Endothelial cell of hepatic sinusoid (primary cell): ENCODE results near the gene CCNL1.

Experiments used
- in situ Hi-C: cut with HindIII; loops from 2 replicates; pipeline ENCODE4 v1.10.0; 2017; ENCODE audit warnings: low sequenced_read_pairs

The CCNL1 gene

GRCh38 chr3:157148196-157148889 lies 11.6 kb downstream of the CCNL1 start:
- in situ Hi-C loops, result no loop called here

GRCh38 chr3:157147099-157147803 lies 12.7 kb downstream of the CCNL1 start:
- in situ Hi-C loops, result no loop called here

DNA sequence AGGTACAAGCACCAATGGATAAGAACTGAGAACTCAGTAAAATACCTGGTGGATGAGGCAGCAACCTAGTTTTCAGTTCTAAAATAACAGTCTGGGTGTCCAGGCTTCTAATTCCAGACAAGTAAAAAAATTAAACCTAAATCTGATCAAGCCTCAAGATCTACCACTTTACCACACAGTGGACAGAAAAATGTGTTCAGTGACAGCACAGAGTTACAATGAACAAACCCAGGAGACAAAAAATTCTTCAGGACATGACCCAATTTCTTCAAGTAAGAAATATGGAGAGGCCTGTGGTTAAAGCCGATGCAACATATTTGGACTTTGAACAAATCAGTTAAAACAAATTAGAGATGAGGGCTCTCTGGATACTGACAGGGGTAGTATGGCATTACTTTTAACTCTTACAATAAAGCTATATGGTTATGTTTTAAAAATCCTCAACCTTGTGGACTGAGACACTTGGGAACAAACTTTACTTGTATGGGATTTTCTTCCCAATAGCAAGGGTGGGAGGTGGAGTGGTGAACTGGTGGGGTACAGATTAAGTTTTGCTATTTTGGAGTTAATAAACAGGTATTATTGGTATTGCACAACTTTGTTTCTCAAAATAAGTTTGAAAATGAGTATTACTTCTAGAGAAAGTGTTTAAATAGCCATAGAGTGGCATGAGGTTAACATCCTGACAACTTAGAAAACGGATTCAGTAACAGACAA lies 14.2 kb downstream of the CCNL1 start:
- in situ Hi-C loops, result no loop called here

DNA sequence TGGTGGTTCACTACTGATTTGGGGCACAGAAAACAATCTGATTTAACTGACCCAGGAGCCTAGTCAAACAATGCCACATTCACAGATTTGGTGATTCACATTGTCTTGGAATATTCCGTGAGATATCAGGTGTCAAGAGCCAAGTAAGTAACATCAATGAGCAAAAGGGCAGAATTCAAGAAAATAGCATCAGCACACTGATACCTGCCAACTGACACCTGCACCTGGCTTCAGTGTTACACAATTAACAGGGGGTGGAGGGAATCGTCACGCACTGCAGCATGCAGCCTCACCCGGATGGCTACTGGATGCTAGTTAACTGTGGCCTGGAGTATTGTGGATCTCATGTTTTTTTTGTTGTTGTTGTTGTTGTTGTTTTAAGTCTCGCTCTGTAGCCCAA lies 17.6 kb downstream of the CCNL1 start:
- in situ Hi-C loops, result no loop called here

DNA sequence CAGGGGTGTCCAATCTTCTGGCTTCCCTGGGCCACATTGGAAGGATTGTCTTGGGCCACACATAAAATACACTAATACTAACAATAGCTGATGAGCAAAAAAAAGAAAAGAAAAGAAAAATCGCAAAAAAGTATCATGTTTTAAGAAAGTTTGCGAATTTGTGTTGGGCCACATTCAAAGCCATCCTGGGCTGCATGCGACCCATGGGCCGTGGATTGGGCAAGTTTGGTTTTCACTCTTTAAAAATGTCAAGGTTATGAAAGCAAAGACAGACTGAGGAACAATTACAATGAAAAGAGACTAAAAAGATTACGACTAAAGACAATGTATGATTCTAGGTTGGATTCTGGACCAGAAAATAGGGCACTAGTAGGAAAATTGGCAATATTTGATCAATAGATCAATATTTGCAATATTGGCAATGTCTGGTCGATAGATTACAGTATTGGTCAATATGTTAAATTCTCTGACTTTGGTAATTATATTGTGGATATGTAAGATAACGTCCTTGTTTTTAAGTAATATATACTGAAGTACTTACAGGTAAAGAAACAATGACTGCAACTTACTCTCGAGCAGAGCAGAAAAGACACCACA lies 19.9 kb downstream of the CCNL1 start:
- in situ Hi-C loops, result no loop called here

GRCh38 chr3:157136647-157137387 lies 23.1 kb downstream of the CCNL1 start:
- in situ Hi-C loops, result no loop called here

- in situ Hi-C loops, result no loop called here
These were observed 24.1 kb downstream of the CCNL1 start for GRCh38 chr3:157135671-157136396.

DNA sequence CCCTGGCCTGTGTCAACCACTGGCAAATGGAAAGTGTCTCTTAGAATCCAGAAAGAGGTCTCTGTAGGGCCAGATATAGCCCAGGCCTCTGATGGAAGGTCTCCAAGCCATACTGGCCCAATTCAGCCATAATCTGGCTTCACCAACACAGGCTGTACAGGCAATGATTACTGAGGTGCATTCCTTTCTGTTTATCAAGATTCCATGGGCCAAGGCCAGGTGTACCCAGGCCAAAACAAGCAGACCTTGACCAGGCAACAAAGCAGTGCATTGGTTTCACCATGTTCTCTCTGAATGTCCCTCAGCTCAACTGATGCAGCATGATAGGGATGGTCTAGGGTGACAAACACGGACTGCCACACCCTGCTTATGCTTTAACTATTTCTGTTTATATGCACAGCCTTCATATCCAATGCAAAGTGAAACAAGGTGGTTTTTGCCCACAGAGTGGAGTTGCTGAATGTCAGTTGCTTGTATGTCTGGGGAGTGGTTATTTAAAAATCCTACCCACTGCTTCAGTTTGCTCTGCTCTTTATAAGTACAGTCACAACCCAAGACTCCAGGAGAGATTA lies 25.2 kb downstream of the CCNL1 start:
- in situ Hi-C loops, result no loop called here

DNA sequence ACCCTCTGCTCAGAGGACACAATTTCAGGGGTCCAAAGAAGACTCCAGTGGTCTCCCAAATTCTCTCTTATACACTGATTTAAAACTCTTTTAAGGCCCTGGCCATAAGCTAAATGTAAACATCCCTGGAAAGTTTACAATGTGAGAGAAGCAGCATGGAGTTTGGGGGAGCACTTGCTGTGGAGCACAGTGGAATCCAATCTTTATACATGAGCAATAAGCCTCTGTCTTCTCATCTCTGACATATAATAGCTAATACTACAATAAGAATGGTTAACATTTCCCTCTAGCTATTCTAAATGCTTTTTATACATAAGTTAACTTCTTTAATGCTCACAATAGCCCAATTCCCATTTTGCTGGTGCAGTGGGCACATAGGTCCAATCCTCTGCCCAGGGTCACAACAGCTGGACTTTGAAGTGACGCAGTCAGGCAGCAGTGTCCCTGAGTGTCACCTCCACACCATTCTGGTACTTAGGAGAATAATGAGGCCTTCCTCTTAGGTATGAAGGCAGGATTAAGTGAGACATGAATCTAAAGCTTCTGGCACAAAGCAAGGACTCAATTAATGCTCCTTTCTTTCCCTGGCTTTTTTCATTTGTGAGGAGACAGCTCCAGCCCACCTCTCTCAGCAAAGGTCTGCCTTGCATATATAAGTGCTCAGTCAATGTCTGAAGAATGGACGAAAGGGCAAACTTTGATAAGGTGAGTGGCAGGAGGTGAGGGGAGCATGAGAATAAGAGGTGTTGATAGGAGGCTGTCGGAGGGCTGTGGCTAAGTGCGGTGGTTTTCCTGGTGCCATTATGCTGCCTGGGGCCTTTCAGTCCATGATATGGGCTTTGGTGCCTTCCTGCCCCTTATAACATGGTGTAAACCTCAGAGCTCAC lies 26.3 kb downstream of the CCNL1 start:
- in situ Hi-C loops, result no loop called here

GRCh38 chr3:157132936-157133335 lies 27.0 kb downstream of the CCNL1 start:
- in situ Hi-C loops, result no loop called here

DNA sequence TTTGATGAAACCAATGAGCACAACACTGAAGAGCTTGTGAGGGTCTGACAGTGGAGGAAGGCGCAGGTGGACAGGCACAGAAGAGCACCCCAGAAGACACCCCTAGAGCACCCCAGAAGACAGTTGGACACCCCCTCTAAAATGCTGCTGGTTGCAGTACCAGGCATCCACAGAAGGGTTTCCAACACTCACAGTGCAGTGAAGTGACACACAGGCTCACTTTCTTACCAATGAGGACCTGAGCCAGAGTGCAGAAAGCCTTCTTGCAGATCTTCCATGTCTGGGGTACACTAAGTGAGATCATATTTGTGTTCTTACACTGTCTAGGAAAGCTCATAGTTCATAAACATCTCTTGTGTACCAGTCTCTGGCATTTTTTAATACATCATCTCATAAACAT lies 27.6 kb downstream of the CCNL1 start:
- in situ Hi-C loops, result no loop called here

DNA sequence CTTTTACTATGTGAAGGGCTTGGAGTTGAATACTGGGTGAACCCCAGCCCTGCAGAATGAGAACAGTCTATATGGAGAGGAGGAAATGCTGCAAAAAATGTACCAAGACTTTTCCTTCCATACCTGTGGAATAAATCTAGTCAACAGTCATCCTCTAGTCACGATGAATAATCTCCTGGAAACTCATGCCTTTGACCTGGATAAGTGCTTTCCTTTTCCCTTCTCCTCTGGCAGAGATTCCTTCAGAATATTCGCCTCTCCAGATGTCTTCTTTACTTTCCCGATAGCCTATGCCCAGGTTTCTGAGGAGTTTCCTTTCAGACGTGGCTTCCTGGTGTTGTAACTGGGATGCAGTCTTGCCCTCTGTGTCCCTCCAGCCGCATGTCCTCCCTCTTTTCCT lies 28.1 kb downstream of the CCNL1 start:
- in situ Hi-C loops, result no loop called here

DNA sequence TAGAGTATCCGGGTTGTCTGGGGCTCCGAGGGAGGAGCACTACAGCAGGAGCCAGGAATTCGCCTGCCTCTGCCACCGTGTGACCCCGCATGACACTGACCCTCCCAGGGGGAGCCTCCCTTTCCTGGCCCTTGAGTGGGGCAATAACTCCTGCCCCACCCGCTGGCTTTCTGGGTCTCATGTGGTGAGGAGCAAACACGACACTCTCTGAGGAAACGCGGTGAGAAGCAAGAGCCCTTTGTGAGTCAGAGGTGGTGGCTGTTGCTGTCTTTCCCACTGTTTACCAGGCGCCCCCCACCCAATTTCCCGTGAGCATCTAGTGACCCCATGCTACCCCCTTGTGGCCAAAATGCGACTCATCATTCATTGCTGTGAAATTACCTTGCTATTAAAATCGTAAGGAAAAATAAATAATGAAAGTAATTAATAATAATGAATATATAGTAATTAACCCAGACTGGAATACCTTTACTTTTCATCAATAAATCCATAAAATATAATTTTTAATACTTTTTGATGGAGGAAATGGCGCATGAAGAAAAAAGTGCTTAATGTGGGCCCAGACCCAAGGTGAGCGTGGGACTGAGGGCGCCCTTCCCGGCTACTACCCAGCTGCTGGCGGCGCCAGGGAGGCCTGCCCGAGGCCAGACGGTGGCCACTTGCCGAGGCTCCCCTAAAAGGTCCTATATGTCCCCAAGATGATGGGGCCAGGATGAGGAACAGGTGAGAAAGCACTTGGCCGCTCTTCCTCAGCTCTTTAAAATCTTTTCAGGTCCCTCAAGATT lies 29.3 kb downstream of the CCNL1 start:
- in situ Hi-C loops, result no loop called here

- in situ Hi-C loops, result loop anchor here (10.0 kb wide), 1 partner anchor 585 kb away; no protein-coding TSS in a partner anchor
These were observed 30.0 kb downstream of the CCNL1 start for GRCh38 chr3:157129803-157130466.

- in situ Hi-C loops, result loop anchor here (10.0 kb wide), 1 partner anchor 584 kb away; no protein-coding TSS in a partner anchor
These were observed 30.9 kb downstream of the CCNL1 start for GRCh38 chr3:157128771-157129681.
